ENCODE data around the gene PARD3B.

PARD3B gene

DNA sequence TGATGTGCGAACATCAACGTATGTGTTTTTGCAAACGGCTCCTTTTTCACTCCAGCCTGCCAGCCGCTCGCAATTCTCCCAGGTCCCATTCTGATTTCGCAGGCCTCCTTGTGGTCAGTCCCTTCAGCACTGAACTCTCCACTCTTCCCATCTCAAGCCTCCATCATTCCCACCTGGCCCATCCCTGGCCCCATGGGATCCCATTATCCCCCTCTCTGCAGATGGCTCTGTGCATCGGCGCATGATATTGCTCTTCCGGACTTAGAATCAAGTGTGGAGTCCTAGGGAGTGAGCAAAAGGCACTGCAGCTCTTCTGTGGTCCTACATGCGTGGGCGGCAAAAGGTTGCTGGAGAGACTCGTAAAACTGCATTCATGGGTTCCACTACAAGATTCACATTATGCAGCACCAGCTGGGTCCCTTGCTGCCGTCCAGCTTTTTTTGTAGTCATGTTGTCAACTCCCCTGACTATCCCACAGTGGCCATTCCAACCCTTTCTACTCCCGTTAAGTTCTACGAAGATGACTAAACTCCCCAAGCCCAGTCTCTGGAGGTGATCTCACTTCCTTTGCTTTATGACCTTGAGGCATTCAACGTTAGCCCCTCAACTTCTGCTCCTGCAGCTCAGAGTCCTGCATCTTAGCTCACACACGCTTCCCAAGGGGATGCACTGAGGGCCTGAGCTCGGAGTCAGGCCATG lies 1011.7 kb downstream of the PARD3B start:
- DNase-seq = no peak

DNA sequence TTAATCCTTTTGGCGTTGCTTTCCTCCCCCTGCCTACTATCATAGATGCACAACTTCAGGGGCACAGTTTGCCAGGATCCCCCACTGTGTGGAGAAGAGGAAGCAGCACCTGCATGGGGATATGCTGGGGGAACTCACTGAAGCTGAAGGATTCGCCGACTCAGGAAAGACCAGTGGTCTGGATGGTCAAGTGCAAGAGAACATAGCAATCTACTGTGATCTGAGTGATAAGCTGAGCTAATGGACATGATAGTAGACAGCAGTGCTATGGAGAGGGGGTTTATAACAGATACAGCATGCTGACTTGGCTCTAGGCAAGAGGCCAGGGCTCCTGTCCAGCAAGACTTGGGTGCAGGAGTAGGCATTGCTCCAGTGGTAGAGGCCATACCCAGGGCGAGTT lies 1012.6 kb downstream of the PARD3B start:
- no peak for DNase-seq

DNA sequence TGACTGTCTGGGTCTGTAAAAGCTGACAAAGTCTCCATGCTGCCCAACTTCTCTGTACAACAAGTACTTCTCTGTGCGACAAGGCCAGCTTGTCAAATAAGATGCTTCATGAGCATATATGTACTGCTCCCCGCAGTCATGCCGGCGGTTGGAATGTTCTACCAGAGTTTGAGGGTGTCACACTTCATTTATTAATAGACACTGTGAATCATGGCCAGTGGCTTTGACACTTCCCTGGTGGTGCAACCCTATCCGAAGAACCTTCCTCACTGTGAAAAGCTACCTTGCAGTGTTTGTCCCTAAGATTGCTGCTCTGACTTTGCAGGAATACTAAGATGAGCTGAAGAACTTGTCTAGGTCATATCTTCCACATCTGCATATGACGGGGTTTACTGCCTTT lies 1016.2 kb downstream of the PARD3B start:
- no peak for DNase-seq

DNA sequence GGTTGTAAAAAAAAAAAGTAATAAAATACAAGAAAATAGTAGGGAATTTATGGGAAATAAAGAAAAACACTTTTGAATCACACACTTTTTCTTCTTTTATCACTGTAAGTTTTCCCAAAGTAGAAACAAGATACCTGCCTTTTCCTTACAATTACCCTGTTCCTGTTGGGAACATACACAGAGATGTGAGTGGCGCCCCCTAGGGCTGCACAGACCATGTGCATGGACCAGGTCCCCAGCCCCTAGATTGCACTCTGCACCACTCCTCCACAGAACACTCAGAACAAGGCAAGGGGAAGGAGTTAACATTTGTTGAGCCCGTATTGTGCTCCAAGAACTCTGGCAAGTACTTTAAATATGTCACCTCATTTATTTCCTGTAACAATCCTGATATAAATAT lies 1018.4 kb downstream of the PARD3B start:
- DNase-seq = no peak

DNA sequence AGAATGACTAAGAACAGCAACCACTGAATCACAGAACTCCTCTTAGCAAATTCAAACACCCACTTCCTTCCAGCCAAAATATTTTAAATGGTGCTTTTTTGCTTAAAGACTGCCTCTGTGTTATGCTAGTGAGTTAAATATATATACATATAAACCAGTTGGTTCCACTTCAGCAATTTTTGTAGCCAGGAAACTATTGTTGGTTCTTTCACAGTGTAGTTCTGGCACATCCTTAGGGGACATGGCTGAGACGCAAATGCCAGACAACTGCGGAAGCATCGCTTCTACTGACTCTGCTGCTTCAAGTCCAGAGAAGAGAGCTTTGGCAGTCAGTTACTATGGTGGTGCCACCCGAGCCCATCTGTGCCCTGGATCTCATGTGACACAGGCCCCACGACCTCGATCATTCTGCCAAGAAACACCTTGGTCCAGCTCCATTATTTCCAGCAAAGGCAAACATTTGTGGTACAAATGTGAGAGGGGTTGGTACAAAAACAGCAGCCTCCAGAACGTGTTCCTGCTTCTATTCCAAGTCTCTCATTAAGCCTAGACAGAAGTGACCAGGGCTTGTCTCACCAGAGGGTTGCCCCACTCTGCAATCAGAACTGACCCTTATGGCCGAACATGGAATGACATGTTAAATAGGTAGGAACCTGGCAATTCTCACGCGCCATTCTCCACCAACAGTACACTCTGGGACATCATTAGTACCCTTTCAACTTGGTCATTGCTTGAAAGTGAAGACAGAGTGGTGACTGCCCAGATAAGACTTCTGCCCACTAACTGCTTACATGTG lies 1019.3 kb downstream of the PARD3B start:
- no peak for DNase-seq

DNA sequence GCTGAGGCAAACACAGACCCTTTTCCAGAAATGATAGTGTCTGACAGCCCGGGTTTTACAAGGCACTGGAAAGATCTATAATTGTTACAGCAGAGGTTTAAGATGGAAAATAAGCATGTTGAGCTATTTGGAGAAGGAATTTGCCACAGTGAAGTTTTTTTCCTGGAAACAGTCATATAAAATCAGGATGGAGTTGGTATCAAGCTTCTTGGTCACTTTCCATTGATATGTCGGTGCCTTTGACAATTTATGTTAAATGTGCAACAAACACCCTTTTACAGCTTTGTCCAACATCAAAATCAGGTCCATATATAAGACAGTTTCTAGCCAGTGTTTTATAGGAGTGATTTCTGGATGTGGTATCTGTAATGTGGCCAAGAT lies 1019.9 kb downstream of the PARD3B start:
- DNase-seq = no peak

DNA sequence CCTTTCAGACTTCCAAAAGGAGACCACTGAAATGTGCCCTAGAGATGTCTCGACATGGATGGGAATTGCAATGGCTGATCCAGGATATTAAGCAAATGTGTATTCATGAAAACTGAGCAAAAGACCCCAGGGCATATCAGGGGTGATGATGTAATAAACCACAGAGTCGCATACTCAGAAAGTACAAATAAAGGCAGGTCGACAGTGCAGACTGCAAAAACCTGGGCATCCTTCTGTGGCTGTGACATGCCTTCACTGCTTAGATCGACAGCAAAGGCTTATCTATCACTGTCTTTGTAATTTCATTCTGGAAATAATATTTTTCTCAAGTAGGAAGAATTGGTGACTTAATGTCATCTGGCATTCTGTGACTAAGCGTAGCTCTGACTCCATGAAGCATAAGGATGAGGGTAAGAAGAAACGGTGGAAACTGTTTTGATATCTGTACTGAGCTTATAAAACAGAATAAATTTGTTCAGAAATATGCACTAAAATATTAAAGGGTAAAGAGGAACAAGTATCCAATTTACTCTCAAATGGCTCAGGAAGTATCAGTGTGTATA lies 1021.4 kb downstream of the PARD3B start:
- DNase-seq = no peak

DNA sequence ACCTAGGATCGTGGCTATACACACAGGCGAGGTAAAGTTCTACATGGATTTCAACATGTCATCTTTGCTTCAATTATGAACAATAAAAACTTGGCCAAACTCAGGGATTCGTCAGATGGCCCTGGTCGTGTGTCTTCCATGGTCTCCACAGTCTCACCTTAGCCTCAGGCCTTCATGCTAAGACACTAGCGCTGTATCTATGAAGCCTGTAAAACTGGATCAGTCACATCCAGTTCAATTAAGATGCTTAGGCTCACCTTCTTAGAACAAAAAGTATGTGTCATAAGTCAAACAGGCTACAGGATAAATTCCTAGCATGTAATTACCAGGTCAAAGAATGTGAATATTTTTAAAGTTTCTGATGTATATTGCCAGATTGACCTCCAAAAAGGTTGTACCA lies 1023.3 kb downstream of the PARD3B start:
- DNase-seq = no peak

DNA sequence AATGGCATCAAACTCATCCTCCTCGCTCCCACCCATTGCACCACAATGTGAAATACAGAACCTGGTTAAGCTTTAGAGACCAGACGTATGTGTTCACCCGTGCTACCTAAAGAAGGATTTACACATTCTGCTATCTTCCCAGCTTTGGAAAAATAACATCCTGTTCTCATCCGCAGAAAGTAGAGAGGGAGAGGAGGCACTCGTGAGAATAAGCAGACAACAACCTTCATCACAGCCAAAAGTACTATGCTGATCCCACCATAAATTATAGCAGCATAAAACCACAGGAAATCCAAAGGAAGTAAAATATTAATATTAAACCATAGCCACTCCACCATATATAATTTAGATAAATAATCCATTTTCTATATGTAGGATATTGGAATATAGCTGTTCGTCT lies 1025.4 kb downstream of the PARD3B start:
- DNase-seq = no peak

DNA sequence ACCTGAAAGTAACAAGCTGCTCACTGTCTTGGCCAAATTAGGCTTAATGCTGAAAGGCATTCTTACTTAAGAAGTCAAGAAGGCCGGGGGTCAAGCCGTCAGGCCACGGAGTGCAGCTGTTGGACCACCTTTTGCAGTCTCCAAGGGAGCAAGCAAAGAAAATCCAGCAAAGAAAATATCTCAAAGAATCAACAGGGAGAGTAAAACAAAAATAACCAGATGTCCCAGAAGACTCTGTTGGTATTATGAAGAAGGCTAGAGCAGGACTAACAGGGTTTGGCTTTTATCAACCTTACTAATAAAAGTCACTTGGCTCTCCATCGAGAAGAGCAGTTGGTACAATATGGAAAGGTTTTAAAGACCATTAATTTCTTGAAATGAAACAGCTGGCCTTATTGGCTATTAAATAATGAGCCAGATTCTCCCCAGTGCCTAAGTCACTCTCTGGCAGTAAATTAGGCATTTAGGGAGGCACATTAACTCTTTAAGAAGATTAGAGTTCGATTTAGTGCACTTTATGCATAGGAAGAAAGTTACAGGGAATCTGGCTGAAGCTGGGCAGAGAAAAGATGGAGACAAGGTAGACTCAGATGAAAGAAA lies 1026.2 kb downstream of the PARD3B start:
- DNase-seq = no peak

DNA sequence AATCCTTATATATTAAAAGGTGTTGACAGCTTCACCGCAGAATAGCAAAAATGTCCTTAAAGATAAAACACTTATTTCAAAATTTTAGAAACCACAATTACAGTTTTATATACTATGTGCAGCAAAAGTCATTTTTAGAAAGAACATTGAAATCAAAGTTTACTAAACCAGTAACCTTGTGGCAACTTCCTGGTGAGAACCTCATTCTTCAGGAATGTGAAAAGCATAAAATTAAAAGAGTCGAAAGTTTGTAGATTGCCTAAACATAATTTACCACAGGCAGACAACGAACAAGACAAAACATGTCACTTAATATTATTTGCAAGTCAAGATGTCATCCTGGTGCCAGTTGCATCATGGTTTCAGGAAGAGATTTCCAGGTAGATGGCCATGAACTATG lies 1028.7 kb downstream of the PARD3B start:
- DNase-seq = no peak

DNA sequence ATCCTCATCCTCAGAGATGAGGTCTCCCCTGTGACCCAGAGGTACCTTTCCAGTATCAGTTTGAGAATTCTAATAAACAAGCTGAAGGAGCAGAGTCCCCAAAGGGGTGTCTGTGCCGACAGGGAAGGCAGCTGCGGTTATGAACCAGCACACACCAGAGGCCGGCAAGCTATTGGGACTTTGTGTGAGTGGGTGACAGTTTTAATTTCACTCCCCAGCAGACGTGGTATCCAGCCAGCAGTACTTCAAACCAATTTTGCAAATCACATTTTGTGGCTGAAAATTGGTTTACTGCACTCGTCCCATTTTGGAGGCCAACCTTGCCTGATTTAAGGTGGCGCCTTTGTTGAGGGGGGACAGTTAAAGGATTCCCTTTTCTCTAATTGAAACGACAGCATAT lies 1034.1 kb downstream of the PARD3B start:
- no peak for DNase-seq

DNA sequence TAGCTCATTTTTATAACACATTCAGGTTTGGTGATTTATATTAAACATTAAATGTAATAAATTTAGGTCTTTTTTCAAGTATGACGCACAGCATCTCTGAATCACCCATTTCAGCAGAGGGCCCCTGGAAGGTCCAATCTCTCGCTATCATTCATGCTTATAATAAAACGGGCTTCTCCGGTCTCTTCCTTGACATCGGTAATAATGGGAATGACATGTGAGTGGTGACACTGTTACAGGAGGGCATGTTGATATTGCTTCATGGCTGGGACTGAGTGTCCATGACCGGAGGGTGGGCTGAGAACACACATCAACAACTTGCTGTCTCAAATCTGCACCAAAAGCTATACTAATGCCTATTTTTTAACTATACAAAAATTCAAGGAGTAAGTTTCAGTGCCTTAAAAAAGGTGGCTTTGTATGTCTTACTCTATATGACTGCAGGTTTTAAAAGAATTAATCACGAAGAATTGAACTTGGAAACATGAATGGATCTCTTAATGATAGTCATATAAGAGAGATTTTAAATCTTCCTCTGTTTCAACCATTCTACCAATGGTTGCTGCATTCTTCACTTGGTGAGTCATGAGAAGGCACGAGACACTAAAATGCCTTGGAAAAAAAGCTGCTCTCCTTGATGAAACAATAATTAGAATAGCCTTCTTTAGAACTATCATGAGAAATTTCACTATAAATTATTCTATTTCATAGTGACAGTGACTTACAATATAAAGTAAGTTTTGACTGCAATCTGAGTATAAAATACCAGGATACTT lies 1035.1 kb downstream of the PARD3B start:
- DNase-seq = no peak

DNA sequence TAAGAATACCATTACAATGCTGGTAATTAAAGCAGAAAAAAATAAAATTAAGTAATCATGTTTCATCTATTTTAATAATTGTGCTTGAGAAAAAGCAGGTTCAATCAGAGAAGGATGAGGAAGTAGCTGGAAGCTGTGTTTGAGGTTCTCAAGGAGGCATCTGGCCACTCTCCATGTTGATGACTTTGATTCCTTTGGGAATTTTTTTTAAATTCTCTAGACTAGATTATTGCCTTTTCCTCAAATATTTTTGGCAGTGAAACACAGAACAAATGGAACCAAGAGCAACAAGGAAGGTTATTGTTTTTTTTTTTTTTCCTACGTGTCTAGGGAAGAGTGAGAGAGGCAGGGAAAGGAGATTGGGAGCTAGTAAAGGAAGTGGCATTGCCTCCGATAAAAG lies 1037.1 kb downstream of the PARD3B start:
- DNase-seq = no peak

DNA sequence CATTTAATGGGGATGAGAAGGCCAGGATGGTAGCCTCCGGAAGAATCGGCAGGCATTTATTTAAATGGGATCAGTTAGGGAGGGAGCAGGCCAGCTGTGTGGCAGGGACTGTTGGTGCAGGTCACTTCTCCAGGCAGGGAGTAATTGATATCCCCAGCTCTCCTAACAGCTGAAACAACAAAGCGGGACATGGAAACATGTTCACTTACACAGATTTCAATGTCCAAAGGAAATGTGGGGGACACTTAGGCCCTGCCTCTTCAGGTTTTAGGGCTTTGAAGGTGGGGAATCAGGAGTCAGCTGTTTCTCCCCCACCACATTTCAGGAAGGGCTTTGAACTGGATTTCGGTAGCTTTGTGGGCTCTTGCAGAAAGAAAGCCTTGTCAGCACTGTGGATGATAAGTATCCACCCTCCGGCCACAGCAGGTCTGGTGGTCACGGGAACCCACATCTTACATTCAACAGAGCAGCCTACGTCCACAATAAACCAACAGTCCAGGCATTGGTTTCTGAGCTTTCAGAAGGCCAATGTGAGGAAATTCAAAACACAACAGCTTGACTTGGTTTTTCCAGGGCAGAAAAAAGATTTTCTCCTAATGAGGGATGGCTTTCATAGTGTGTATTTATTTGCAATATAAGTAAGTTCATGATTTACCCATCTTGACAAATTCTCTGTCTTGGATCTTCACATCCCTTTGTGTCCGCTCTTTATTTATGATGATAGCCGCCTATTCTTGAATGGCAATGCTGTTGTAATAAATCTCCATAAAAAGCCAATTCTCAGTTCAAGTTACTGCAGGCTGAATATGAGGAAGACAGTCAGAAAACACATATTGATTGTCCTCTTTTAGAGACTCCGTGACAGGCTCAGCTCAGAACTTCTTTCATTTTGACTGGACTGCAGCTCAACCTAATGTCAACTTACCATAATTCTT lies 1040.4 kb downstream of the PARD3B start:
- no peak for DNase-seq

DNA sequence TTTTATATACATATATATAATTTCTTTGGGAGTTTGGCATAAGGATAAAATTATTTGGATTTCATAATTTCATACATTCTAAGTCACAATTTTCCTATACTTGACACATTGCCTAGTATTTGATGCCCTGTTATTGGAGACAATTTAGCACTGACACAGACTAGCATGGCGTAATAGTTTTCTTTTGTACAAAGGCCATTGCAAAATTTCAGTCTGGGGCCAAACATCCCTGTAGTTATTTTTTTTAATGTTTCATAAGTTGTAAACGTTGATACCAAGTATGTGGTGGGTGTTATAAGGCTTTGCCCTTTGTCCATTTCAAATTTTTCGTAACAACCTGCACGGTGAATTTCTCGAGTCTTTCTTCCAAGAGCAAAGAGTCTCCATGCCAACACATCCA lies 1041.4 kb downstream of the PARD3B start:
- no peak for DNase-seq

DNA sequence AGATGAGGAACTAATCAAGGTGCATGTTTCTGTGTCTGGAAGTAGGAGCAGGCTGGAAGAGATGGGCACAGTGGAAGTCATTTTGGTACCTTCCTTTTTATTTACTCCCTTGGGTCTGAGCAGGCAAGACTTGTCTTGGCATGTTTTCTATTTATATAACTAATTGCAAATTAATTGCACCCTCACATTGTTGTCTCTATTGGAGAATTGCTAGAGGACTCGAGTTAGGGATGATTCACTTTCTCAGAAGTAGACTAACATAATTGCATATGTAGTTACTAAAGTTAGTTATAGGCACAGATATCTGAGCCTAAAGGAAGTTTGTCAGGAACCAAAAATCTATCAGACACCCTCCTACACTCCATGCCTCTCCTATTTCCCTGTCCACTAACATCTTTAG lies 1044.2 kb downstream of the PARD3B start:
- DNase-seq = no peak

DNA sequence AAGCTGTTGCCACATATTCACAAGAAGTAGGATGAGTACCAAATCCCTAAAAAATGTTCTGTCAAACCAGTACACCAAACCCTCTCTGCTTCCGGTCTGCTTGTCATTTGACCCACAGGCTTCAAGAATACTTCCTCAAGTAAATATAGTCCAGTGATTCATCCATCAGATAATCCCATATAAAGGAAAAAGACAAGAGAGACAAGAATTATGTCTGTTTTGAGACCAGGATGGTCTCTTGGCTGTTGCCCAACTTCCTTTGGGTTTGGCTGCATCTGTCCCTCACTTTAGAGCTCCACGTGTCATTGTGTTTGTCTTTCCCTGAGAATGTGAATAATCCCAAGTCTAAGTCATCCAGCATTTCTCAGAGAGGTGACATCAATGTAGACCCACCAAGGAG lies 1045.5 kb downstream of the PARD3B start:
- no peak for DNase-seq

DNA sequence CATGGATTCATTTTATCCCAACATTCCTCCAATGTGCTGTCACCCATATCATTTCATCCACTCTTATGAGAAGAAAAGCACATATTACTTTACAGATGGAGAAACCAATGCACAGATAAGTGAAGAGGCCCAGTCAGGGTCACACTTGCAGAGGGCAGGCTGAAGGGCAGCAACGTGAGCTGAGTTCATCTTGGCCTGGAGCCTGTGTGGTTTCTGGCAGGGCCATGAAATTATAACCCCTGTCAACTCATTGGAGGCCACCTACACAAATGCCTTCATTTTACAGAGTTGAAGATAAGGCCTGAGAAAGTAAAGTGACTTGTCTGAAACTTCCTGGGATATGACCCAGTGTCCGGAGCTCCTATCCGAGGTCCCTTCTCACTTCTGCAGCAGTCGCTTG lies 1048.6 kb downstream of the PARD3B start:
- no peak for DNase-seq

DNA sequence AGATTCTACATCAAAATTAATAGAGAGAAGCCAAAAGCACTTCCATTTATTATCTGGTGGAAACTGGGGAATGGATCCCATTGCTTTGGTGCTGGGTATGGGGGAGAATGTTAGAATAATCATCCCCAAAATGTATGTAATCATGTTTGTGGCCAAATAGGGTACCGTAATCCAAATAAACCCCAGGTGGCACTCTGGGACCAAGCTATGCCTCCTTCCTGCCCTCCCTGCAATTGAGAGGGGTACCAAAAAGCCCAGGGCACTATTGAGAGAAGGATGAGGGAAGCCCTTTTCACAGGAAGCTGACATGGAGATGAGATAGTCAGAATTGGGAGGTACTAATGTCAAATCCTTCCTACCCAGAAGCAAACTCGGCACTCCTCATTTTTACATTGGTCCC lies 1051.3 kb downstream of the PARD3B start:
- no peak for DNase-seq

DNA sequence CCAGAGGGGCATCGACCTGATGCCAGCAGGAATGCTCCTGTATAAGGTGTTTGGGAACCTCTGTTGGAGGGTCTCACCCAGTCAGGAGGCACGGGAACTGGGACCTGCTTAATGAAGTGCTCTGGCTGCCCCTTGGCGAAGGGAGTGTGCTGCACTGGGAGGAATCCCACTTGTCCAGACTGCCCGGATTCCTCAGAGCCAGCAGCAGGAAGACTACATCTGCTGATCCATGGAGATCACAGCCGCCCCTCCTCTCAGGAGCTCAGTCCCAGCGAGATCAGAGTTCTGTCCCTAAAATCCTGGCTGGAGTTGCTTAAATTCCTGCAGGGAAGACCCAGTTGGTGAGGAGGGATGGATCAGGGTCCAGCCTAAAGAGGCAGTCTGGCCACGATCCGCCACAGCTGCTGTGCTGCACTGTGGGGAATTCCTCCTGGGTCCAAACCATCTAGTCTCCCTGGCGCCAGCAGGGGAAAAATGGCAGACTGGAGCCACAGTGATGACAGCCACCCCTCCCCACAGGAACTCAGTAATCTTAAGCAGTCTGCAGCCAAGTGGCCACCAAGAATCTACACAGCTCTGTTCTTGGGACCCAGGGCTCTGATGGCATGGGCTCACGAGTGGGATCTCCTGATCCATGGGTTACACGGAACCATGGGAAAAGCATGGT lies 1060.5 kb downstream of the PARD3B start:
- DNase-seq = no peak

DNA sequence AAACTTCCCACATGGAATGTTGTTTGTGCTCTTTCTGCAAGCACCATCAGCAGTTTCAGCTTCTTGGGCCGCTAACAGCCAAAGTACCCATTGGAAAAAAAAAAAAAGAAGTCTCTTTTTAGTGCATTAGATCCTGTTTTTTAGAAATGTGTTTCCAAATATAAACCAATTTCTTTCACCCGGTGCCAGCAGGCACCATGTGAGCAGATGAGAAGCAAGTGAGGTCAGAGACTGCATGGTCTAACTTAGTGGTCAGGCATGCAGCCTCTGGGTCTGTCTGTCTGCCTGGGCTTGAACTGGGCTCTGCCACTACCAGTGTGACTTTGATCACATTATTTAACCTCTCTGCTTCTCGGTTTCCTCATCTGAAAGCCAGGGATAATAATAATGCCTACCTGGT lies 1061.9 kb downstream of the PARD3B start:
- DNase-seq = no peak

Measured in NCI-H526 treated with DMSO at 0.1 percent for 48 hours (cell line).